Astrocyte (in vitro differentiated cells and primary cell): ENCODE measurements around the gene DNAL1.

Experiments used
- CTCF ChIP-seq: IDR thresholded peaks from 2 replicates; pipeline ENCODE4 v1.5.1; 2011; ENCODE audit warnings: low read depth, mild to moderate bottlenecking, inconsistent platforms, low read length, moderate library complexity; ENCODE audit not compliant: insufficient read depth
- EZH2 ChIP-seq: IDR thresholded peaks from 2 replicates; pipeline ENCODE4 v1.6.1; 2012; ENCODE audit warnings: mild to moderate bottlenecking, low read length, inconsistent platforms; ENCODE audit not compliant: insufficient read depth

DNA sequence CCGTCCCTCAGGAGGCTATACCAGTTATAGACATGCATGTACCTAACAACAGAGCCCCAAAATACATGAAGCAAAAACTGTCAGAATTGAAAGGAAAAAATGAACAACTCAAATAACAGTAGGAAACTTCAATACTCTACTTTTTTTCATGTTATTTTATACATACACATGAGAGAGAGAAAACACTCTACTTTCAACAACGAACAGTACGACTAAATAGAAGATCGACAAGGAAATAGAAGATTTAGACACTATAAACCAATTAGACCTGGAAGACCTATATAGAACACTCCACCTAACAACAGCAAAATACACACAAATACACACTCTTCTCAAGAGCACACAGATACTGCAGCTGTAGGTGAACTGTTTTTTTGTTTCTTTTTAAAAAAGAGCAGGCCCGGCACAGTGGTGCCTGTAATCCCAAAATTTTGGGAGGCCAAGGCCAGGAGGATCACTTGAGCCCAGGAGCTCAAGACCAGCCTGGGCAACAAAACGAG is 104.1 kb downstream of the DNAL1 start:
- no peak for TF ChIP-seq CTCF
- no peak for TF ChIP-seq EZH2
